Measurements from ENCODE around the gene IGSF23.

GRCh38 chr19:44579663-44580365 is 33.5 kb upstream of the IGSF23 start:
- TF ChIP-seq, protein P1, sequence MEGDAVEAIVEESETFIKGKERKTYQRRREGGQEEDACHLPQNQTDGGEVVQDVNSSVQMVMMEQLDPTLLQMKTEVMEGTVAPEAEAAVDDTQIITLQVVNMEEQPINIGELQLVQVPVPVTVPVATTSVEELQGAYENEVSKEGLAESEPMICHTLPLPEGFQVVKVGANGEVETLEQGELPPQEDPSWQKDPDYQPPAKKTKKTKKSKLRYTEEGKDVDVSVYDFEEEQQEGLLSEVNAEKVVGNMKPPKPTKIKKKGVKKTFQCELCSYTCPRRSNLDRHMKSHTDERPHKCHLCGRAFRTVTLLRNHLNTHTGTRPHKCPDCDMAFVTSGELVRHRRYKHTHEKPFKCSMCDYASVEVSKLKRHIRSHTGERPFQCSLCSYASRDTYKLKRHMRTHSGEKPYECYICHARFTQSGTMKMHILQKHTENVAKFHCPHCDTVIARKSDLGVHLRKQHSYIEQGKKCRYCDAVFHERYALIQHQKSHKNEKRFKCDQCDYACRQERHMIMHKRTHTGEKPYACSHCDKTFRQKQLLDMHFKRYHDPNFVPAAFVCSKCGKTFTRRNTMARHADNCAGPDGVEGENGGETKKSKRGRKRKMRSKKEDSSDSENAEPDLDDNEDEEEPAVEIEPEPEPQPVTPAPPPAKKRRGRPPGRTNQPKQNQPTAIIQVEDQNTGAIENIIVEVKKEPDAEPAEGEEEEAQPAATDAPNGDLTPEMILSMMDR (IDR thresholded peaks at IDR 0.05) = no peak
- TF ChIP-seq ZFX (IDR thresholded peaks at IDR 0.05; ENCODE audit: borderline replicate concordance) = no peak
